GM10248 (cell line): ENCODE measurements around the gene RNF167.
"Not testable (repeated sequence)": the region's sequence is repeated elsewhere in the genome, so short reads cannot be mapped to it uniquely, and the experiment has no call there.

Experiments used
- CTCF ChIA-PET: fragments of 300-600 bp; sonication (Branson Sonifier 250); formaldehyde crosslinking; extraction: SDS; loops from one replicate; lab custom pipeline; 2021; ENCODE audit warnings: antibody characterized with exemption; lab: Yijun Ruan, JAX
- POLR2A ChIA-PET: fragments of 350-650 bp; sonication (Branson Sonifier 250); formaldehyde crosslinking; extraction: SDS; loops from one replicate; lab custom pipeline; 2020; ENCODE audit warnings: antibody characterized with exemption; lab: Yijun Ruan, JAX
- DNase-seq: peaks from one replicate; pipeline ENCODE4 v3.0.0; 2012; ENCODE audit errors: extremely low spot score
- TF ChIP-seq, protein P1 (sequence below): IDR thresholded peaks from 2 replicates; pipeline ENCODE4 v1.5.1; 2012; ENCODE audit warnings: mild to moderate bottlenecking, low read depth; ENCODE audit errors: extremely low read depth, missing control alignments, control extremely low read depth

Gene RNF167

DNA sequence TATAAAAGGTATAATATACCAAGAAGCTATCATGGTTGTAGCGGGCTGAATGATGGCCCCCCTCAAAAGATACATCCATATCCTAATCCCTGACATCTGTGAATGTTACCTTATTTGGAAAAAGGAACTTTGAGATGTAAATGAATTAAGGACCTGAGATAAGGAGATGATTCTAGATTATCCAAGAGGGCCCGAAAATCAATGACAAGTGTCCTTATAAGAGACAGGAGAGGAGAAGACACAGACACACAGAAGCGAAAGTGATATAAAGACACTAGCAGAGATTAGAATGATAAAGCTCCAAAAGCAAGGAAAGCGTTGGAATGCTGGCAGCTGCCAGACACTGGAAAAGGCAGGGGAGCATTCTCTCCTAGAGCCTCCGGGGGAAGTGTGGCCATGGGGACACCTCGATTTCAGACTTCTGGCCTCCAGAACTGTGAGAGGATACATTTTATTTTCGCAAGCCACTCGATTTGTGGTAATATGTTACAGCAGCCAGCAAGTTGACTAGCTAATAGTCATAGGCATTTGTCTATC is 20.5 kb upstream of the RNF167 start:
- ChIA-PET POLR2A (no interaction called here), CTCF (interaction anchor here (0.7 to 4.1 kb wide), 2 partner anchors 10 to 13 kb away, joined by 3 to 29 read pairs; no protein-coding TSS in a partner anchor)
- TF ChIP-seq, protein P1, sequence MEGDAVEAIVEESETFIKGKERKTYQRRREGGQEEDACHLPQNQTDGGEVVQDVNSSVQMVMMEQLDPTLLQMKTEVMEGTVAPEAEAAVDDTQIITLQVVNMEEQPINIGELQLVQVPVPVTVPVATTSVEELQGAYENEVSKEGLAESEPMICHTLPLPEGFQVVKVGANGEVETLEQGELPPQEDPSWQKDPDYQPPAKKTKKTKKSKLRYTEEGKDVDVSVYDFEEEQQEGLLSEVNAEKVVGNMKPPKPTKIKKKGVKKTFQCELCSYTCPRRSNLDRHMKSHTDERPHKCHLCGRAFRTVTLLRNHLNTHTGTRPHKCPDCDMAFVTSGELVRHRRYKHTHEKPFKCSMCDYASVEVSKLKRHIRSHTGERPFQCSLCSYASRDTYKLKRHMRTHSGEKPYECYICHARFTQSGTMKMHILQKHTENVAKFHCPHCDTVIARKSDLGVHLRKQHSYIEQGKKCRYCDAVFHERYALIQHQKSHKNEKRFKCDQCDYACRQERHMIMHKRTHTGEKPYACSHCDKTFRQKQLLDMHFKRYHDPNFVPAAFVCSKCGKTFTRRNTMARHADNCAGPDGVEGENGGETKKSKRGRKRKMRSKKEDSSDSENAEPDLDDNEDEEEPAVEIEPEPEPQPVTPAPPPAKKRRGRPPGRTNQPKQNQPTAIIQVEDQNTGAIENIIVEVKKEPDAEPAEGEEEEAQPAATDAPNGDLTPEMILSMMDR: no peak
- DNase-seq: no peak

DNA sequence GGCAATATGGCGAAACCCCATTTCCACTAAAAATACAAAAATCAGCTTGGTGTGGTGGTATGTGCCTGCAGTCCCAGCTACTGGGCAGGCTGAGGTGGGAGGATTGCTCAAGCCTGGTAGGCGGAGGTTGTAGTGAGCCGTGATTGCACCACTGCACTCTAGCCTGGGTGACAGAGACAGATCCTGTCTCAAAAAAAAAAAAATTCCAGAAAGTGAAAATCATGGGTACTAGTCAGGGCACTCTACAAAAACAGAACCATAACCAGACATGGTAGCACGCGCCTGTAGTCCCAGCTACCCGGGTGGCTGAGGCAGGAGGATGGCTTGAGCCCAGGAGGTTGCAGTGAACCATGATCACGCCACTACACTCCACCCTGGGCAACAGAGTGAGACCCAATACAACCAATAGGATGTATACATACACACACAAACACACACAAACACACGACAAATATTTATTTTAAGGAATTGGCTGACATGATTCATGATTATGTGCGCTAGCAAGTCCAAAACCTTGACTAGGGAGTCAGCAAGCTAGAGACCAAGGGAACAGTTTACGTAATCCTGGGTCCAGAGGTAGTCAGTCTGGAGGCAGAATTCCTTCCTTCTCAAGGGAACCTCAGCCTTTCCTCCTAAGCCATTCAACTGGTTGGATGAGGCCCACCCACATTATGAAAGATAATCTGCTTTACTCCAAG is 19.6 kb upstream of the RNF167 start:
- POLR2A ChIA-PET: no interaction called here
- TF ChIP-seq, protein P1: no peak
- no peak for DNase-seq
- CTCF ChIA-PET: interaction anchor here (0.7 to 4.1 kb wide), 3 partner anchors 11 to 14 kb away, joined by 3 to 29 read pairs (median 3); no protein-coding TSS in a partner anchor

DNA sequence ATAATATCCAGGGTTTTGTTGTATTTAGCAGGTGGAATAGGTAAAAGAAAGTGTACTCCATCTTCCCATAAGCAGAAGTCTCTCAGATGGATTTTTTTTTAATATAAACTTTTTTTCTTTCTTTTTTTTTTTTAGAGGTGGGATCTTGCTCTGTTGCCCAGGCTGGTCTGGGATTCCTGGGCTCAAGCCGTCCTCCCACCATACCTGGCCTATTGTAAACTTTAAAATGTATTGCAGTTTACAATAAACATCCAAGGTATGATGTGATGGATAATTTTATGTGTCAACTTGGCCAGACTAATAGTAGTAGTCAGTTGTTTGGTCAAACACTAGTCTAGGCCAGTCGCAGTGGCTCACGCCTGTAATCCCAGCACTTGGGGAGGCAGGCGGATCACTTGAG is 18.7 kb upstream of the RNF167 start:
- POLR2A ChIA-PET: no interaction called here
- DNase-seq: no peak
- TF ChIP-seq, protein P1: no peak
- CTCF ChIA-PET: interaction anchor here (1.0 kb wide), 1 partner anchor 13 kb away, joined by 3 read pairs; no protein-coding TSS in a partner anchor

DNA sequence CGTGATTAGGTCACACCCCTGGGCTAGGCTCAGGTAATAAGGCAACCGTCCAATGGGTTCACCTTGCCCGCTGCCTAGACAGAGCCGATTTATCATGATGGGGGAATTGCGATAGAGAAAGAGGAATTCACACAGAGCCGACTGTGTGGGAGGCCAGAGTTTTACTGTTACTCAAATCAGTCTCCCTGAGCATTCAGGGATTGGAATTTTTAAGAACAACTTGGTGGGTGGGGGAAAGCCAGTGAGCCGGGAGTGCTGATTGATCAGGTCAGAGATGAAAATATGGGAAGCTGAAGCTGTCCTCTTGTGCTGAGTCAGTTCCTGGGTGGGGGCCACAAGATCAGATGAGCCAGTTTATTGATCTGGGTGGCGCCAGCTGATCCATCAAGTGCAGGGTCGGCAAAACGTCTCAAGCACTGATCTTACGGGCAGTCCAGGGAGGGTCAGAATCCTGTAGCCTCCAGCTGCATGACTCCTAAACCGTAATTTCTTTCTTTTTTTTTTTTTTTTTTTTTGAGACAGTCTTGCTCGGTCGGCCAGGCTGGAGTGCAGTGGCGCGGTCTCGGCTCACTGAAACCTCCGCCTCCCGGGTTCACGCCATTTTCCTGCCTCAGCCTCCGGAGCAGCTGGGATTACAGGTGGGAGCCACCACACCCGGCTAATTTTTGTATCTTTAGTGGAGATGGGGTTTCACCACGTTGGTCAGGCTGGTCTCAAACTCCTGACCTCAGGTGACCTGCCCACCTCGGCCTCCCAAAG is 13.3 kb upstream of the RNF167 start:
- DNase-seq, POLR2A ChIA-PET: not testable (repeated sequence)
- CTCF ChIA-PET: interaction anchor here (0.7 to 1.7 kb wide), 5 partner anchors 9 to 18 kb away, joined by 3 to 4 read pairs (median 3); partner anchors contain the start of genes RNF167 and SLC25A11

DNA sequence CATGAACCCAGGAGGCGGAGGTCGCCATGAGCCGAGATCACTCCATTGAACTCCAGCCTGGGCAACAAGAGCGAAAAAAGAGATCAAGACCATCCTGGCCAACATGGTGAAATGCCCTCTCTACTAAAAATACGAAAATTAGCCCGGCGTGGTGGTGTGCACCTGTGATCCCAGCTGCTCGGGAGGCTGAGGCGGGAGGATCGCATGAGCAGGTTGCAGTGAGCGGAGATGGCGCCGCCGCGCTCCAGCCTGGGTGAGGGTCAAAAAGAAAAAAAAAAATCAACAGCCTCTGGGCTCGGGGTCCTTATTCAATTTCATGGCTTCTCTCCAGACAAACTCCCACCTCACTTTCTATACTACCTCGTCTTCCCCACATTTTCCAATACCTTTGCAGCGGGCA is 11.2 kb upstream of the RNF167 start:
- no peak for DNase-seq
- CTCF ChIA-PET: no interaction called here
- POLR2A ChIA-PET: no interaction called here
- TF ChIP-seq, protein P1: no peak

DNA sequence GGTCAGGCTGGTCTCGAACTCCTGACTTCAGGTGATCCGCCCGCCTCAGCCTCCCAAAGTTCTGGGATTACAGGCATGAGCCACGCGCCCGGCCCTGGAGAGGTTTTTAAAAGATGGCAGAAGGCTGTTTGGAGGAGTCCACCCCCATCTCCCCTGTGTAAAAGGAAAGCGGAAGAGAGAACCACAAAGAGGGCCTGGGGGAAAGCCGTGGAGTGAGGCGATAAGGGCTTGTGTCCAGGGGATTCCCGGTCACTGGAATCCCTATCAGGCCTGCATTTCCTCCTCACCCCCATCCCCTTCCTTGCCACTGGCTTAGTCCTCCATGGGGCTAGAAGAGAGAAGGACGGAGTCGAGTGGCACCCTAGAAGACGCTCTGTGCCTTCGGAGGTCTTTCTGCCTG is 8.1 kb upstream of the RNF167 start, which contains the start of gene GP1BA:
GP1BA (plus strand) TSS at position 315 of the 400 bp plus-strand sequence. CDS start 328 bp downstream, outside the sequence.
- ChIA-PET CTCF (interaction anchor here (1.0 kb wide), 1 partner anchor 12 kb away, joined by 3 read pairs; no protein-coding TSS in a partner anchor), POLR2A (no interaction called here)
- DNase-seq: no peak
- TF ChIP-seq, protein P1: no peak
